T-cell (primary cell): Measurements from ENCODE around the gene MRPS34. TPM values are rescaled to one million over a fixed set of nuclear protein-coding genes. Genes with fewer than 3 reads are reported as not detected.

Experiments
- ATAC-seq, 4 experiments: fragments of 200-7000 bp in 3 of 4; fragments of 150-1000 bp in 1 of 4; cut with Tn5 transposase; replicated peaks in 1 of 4; 1 replicate in 3 of 4; 2 replicates in 1 of 4; pipeline ENCODE4 v1.10.0; 2021; ENCODE audit warnings: moderate library complexity in 3 of 4, mild to moderate bottlenecking in 2 of 4, moderate number of reproducible peaks in 1 of 4
- CTCF ChIA-PET, 2 donors: fragments of 300-600 bp; sonication (Branson Sonifier 250); formaldehyde crosslinking; loops; one replicate each; lab custom pipeline; 2022; ENCODE audit warnings: antibody characterized with exemption in 2 of 2; lab: Charles Lee
- POLR2A ChIA-PET, 2 donors: fragments of 300-600 bp; sonication (Branson Sonifier 250); formaldehyde crosslinking; loops; one replicate each; lab custom pipeline; 2022; ENCODE audit warnings: antibody characterized with exemption in 2 of 2; lab: Charles Lee
- DNase-seq, 35 experiments: peaks; one replicate each; pipeline versions ENCODE4 v3.0.0 to v3.0.0-alpha.2; 2013 to 2023
- H3K27ac ChIP-seq: one replicate; pipeline ENCODE4 v1.5.1; 2013; ENCODE audit warnings: low read length
- H3K27me3 ChIP-seq, 2 experiments: replicated peaks in 1 of 2; 1 replicate in 1 of 2; 2 replicates in 1 of 2; pipeline versions ENCODE4 v1.6.1 to v1.7.0; 2013; ENCODE audit warnings: low read length in 1 of 2, mixed read lengths in 1 of 2; ENCODE audit not compliant: control insufficient read depth in 2 of 2, insufficient read depth in 2 of 2; ENCODE audit errors: extremely low read depth in 1 of 2
- H3K36me3 ChIP-seq, 2 donors: 1 replicate in 1 of 2; 2 replicates in 1 of 2; pipeline versions ENCODE4 v1.6.1 to v1.7.0; 2013; ENCODE audit warnings: low read length in 1 of 2; ENCODE audit not compliant: control insufficient read depth in 2 of 2, insufficient read depth in 1 of 2; ENCODE audit errors: extremely low read depth in 1 of 2
- H3K4me1 ChIP-seq, 2 experiments: 1 replicate in 1 of 2; 2 replicates in 1 of 2; pipeline versions ENCODE4 v1.6.1 to v1.7.0; 2013; ENCODE audit warnings: low read length in 2 of 2, mixed read lengths in 1 of 2; ENCODE audit not compliant: insufficient read depth in 2 of 2, control insufficient read depth in 1 of 2; ENCODE audit errors: extremely low read depth in 1 of 2
- H3K4me3 ChIP-seq, 2 donors: 1 replicate in 1 of 2; 2 replicates in 1 of 2; pipeline versions ENCODE4 v1.5.1 to v1.7.0; 2013; ENCODE audit warnings: mild to moderate bottlenecking in 2 of 2, low read length in 1 of 2, moderate library complexity in 1 of 2; ENCODE audit not compliant: control insufficient read depth in 1 of 2; ENCODE audit errors: extremely low read depth in 1 of 2
- H3K9me3 ChIP-seq: 2 replicates; pipeline ENCODE4 v1.7.0; 2013
- H3K27ac Mint-ChIP-seq, 2 donors: one replicate each; pipeline ENCODE4 v1.8.0; 2020 to 2021; ENCODE audit warnings: mild to moderate bottlenecking in 2 of 2, mixed read lengths in 2 of 2
- H3K27me3 Mint-ChIP-seq, 2 donors: one replicate each; pipeline ENCODE4 v1.8.0; 2021 to 2022; ENCODE audit warnings: mixed read lengths in 2 of 2
- H3K36me3 Mint-ChIP-seq: one replicate; pipeline ENCODE4 v1.8.0; 2021; ENCODE audit warnings: mixed read lengths
- H3K4me1 Mint-ChIP-seq, 3 donors: one replicate each; pipeline ENCODE4 v1.8.0; 2020 to 2022; ENCODE audit warnings: mixed read lengths in 3 of 3, mild to moderate bottlenecking in 1 of 3
- H3K4me3 Mint-ChIP-seq, 3 donors: one replicate each; pipeline ENCODE4 v1.8.0; 2020 to 2022; ENCODE audit warnings: mild to moderate bottlenecking in 3 of 3, mixed read lengths in 3 of 3, moderate library complexity in 3 of 3
- H3K9me3 Mint-ChIP-seq, 3 donors: one replicate each; pipeline ENCODE4 v1.8.0; 2020 to 2022; ENCODE audit warnings: mixed read lengths in 3 of 3
- WGBS: methylation state at CpG from one replicate; pipeline ENCODE4 v1.1.5; 2013; ENCODE audit warnings: missing lambda C conversion rate; ENCODE audit not compliant: insufficient coverage; 5-methylcytosine and 5-hydroxymethylcytosine counted together
- total RNA-seq, 35 experiments: library from RNA in 6 of 35; stranded (reverse) in 6 of 35; fragments of 120-200 nt in 1 of 35; gene quantifications; one replicate each; pipeline versions ENCODE4 v1.2.1 to v1.2.4 and lab custom pipeline; 2013 to 2026

MRPS34 gene
- total RNA-seq (10 to 100 TPM; 37.5 to 91.2 (median 77.9) TPM), total RNA-seq (lab: John Stamatoyannopoulos, UW) (15.7 to 136 (median 31.4) reads per million in 29 experiments)
- total RNA-seq (2013) = 58.1 TPM

DNA sequence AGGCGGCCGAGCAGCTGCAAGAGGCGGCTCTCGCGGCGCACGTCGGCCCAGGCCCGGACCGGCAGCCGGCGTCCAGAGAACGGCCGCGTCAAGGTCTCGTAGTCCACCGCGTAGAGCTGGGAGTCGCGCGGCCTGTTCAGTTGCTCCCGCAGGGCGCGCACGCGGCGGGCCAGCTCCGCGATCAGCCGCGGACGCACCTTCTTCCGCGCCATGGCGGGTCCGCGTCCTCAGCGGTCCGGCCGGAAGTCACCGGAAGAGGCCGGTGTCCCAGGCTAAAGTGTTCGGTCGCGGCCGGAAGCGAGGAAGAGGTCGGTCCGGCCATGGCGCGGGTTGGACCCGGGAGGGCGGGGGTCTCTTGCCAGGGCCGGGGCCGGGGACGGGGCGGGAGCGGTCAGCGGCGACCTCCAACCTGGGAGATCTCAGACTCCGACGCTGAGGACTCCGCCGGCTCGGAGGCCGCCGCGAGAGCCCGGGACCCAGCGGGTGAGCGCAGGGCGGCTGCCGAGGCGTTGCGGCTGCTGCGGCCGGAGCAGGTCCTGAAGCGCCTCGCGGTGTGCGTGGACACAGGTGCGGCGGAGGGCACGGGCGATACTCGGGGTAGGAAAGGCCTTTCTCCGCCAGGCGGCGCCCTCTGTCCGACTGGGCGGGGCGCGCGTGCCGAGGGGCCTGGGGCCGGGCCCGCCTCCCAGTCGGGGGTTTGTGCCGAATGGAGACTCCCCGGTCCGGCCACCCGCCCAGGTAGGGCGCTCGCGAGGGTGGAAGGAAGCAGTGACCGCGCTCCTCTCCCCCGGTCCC is at the start of gene MRPS34:
Gene MRPS34, minus strand, starts transcription at position 227 of the 795 bp plus-strand sequence. Its CDS starts 15 bp downstream, at position 212.
- peak within 1 kb of the TSS; percentile 95 to 97 for H3K27ac Mint-ChIP-seq
- ChIA-PET POLR2A (no interaction called here), CTCF (interaction anchor here in 1 of 2 donors (0.6 to 2.2 kb wide), 4 partner anchors 9 to 909 kb away, joined by 3 to 12 read pairs (median 6); partner anchors contain the start of genes KCTD5, NUBP2 and SPSB3)
- H3K9me3 ChIP-seq = no peaks in the 10 kb centered on the region
- under 1% methylated on average over 108 of the region's 108 CpGs for WGBS
- H3K36me3 ChIP-seq = peaks cover 17 to 29% of the 10 kb centered on the region in 2 donors
- peak within 1 kb of the TSS; percentile 94 to 98 (median 97) for H3K4me3 Mint-ChIP-seq
- peak; percentile 53 to 65 (median 58) for ATAC-seq
- DNase-seq = peak; percentile 41 to 85 (median 67)
- H3K36me3 Mint-ChIP-seq = peaks cover under 1% of the 10 kb centered on the region
- peak within 1 kb of the TSS; percentile 54 for H3K27ac ChIP-seq
- no peaks in the 10 kb centered on the region for H3K27me3 Mint-ChIP-seq
- no peaks in the 10 kb centered on the region for H3K9me3 Mint-ChIP-seq
- peaks cover 17 to 24% (median 18%) of the 10 kb centered on the region in 3 donors for H3K4me1 Mint-ChIP-seq
- peaks cover 4 to 45% of the 10 kb centered on the region in 2 experiments for H3K4me1 ChIP-seq
- peak within 1 kb of the TSS; percentile 67 to 79 for H3K4me3 ChIP-seq
- H3K27me3 ChIP-seq = no peaks in the 10 kb centered on the region

DNA sequence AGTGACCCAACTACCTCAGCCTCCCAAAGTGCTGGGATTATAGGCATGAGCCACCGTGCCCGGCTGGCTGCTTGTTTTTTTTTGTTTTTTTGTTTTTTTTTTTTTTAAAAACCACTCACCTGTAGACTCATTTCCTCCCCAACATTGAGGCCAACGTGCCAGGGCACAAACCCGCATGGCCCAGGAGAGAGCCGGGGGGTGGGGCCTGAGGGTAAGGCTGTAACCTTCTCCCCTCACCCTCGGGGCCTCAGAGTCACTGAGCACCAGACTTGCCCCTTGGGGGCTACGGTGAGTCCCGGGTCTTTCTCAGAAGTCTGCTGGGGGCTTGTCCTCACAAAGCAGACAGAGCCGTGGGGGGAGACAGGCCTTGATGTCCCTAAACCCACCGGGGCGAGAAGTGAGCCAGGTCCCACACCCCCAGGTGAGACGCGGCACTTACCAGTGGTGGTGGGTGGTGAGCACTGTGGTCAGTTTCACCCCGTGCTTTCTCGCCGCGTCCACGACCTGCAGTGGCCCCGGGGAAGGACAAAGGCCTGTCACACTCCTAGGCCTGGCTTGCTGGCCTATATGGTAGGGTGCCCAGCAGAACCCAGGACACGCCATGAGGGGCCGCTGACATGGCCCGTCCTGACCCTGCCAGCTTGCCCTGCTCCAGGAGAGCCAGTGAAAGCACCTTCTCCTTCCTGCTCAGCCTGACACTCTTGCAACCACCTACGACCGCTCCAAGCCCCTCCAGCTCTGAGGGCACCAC is 49.1 kb upstream of the MRPS34 start:
- Mint-ChIP-seq H3K9me3 (no peaks in the 10 kb centered on the region), H3K4me3 (no peak overlapping the region), H3K4me1 (peaks cover 7 to 22% (median 21%) of the 10 kb centered on the region in 3 donors), H3K36me3 (no peaks in the 10 kb centered on the region), H3K27me3 (no peaks in the 10 kb centered on the region), H3K27ac (no peak overlapping the region)
- H3K4me3 ChIP-seq = no peak overlapping the region
- H3K27me3 ChIP-seq = no peaks in the 10 kb centered on the region
- POLR2A ChIA-PET = no interaction called here
- ATAC-seq (no peak), DNase-seq (no peak)
- no peaks in the 10 kb centered on the region for H3K9me3 ChIP-seq
- H3K27ac ChIP-seq = no peak overlapping the region
- CTCF ChIA-PET = no interaction called here
- WGBS = 95% methylated on average over 16 of the region's 24 CpGs
- H3K4me1 ChIP-seq = peaks cover 3 to 43% of the 10 kb centered on the region in 2 experiments
- H3K36me3 ChIP-seq = peaks cover 31 to 57% of the 10 kb centered on the region in 2 donors

DNA sequence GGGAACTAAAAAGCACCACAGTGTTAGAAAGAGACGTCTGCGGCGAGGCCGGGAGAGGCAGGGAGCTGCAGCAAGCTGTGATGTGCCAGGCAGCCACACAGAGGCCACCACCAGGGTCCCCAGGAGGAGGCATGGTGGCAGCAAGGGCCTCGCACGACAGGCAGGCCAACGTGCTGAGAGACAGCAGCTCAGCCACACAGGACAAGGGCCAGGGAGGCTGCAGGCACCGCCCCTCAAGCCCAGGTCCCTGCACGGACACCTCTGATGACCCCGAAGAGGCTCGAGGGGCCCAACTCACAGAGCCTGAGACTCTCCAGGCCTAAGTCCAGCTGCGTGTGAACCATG is 48.0 kb upstream of the MRPS34 start:
- 89% methylated on average over 9 of the region's 12 CpGs for WGBS
- Mint-ChIP-seq H3K36me3 (no peaks in the 10 kb centered on the region), H3K27ac (no peak overlapping the region), H3K27me3 (no peaks in the 10 kb centered on the region), H3K4me1 (peaks cover 7 to 22% (median 20%) of the 10 kb centered on the region in 3 donors), H3K4me3 (no peak overlapping the region), H3K9me3 (no peaks in the 10 kb centered on the region)
- ChIA-PET POLR2A (no interaction called here), CTCF (no interaction called here)
- DNase-seq = no peak
- Histone ChIP-seq H3K27me3 (no peaks in the 10 kb centered on the region), H3K27ac (no peak overlapping the region), H3K9me3 (no peaks in the 10 kb centered on the region), H3K4me1 (peaks cover 3 to 43% of the 10 kb centered on the region in 2 experiments), H3K36me3 (peaks cover 40 to 66% of the 10 kb centered on the region in 2 donors), H3K4me3 (no peak overlapping the region)
- ATAC-seq = no peak

DNA sequence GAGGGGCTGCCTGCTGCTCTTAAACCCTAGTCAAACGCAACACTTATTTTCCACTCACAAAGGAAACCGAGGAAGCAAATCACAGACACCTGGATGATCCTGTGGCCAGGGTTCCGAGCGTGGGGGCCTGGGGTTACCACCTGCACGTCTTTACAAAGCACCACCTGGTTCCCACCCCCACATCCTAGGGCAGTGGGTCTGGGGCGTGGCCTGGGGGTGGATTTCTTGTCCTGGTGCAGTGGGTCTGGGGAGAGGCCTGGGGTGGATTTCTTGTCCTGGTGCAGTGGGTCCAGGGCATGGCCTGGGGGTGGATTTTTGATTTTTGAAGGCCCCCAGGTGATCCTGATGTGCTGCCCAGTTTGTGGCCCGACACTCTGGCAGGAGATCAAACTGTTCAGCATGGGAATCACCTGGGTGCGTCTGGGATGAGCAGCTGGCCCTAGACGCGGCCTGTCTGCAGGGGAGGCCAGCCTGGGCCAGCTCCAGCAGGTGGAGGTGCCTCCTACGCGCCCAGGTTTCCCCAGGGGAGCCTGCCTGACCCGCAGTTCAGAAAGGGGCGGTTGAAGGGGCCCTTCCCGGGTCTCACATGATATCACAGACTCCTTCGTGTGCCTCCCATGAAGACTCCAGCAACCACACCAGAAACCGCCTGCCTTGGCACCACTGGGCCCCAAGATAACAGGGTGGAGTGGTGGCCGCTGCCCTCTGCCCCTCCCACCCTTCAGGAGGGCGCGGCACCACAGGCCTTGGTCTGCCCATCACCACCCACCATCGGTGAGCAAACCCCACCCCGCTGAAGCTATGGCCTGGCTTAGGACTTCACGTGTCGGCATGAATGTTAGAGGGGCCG is 47.4 kb upstream of the MRPS34 start:
- ChIA-PET POLR2A (no interaction called here), CTCF (no interaction called here)
- no peaks in the 10 kb centered on the region for H3K9me3 Mint-ChIP-seq
- H3K27ac Mint-ChIP-seq = no peak overlapping the region
- Histone ChIP-seq H3K9me3 (no peaks in the 10 kb centered on the region), H3K4me1 (peaks cover 2 to 37% of the 10 kb centered on the region in 2 experiments), H3K27me3 (no peaks in the 10 kb centered on the region), H3K4me3 (no peak overlapping the region), H3K27ac (no peak overlapping the region), H3K36me3 (peaks cover 45 to 69% of the 10 kb centered on the region in 2 donors)
- H3K4me1 Mint-ChIP-seq = peaks cover 7 to 18% (median 14%) of the 10 kb centered on the region in 3 donors
- H3K27me3 Mint-ChIP-seq = no peaks in the 10 kb centered on the region
- ATAC-seq (no peak), DNase-seq (no peak)
- 97% methylated on average over 16 of the region's 25 CpGs for WGBS
- H3K4me3 Mint-ChIP-seq = no peak overlapping the region
- peaks cover 3% of the 10 kb centered on the region for H3K36me3 Mint-ChIP-seq

DNA sequence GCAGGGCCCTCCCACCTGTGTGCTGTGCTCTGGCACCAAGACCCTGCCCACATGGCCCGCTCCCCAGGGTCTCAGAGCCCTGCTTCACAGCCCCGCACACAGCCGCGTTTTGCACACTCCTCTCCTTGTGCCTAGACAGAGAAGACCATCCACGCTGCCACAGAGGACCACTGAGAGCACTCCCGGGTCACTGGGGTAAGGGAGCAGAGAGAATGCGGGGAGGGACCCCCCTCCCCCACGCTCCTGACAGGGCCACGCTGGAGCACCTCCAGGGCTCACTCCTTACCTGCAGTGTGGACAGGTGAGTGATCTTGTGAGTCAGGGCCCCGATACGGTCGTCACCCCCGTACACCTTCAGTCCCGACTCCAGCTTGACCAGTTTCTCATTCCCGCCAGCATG is 46.7 kb upstream of the MRPS34 start:
- ATAC-seq = no peak
- Mint-ChIP-seq H3K4me3 (no peak overlapping the region), H3K36me3 (peaks cover 9% of the 10 kb centered on the region), H3K9me3 (no peaks in the 10 kb centered on the region), H3K4me1 (peaks cover 3 to 13% (median 10%) of the 10 kb centered on the region in 3 donors), H3K27me3 (no peaks in the 10 kb centered on the region), H3K27ac (no peak overlapping the region)
- POLR2A ChIA-PET = no interaction called here
- Histone ChIP-seq H3K9me3 (no peaks in the 10 kb centered on the region), H3K4me3 (no peak overlapping the region), H3K27me3 (no peaks in the 10 kb centered on the region), H3K36me3 (peaks cover 47 to 71% of the 10 kb centered on the region in 2 donors), H3K4me1 (peaks cover 0 to 29% of the 10 kb centered on the region in 2 experiments), H3K27ac (no peak overlapping the region)
- CTCF ChIA-PET = no interaction called here
- no peak for DNase-seq
- WGBS = 95% methylated on average over 11 of the region's 15 CpGs
